Liver (tissue), 9 donors: Measurements from ENCODE around the gene DBN1. TPM values are rescaled to one million over a fixed set of nuclear protein-coding genes. Genes with fewer than 3 reads are reported as not detected.

Experiments
- DNase-seq: peaks from one replicate; pipeline ENCODE4 v3.0.0-alpha.2; 2017; ENCODE audit warnings: low spot score
- H3K27ac ChIP-seq, 2 donors: one replicate each; pipeline ENCODE4 v1.7.0; 2013; ENCODE audit warnings: inconsistent platforms in 2 of 2, low read length in 2 of 2, control low read depth in 1 of 2, low read depth in 1 of 2, mild to moderate bottlenecking in 1 of 2
- H3K27me3 ChIP-seq, 4 donors: one replicate each; pipeline versions ENCODE4 v1.6.1 to v1.7.0; 2013; ENCODE audit warnings: low read length in 3 of 4, inconsistent platforms in 1 of 4, mild to moderate bottlenecking in 1 of 4, moderate library complexity in 1 of 4; ENCODE audit not compliant: control insufficient read depth in 4 of 4, insufficient read depth in 4 of 4
- H3K36me3 ChIP-seq, 4 donors: one replicate each; pipeline versions ENCODE4 v1.6.1 to v1.7.0; 2013; ENCODE audit warnings: low read length in 3 of 4, mild to moderate bottlenecking in 3 of 4, low read depth in 1 of 4, moderate library complexity in 1 of 4; ENCODE audit not compliant: control insufficient read depth in 4 of 4, insufficient read depth in 3 of 4
- H3K4me1 ChIP-seq, 4 donors: one replicate each; pipeline versions ENCODE4 v1.6.1 to v1.7.0; 2013; ENCODE audit warnings: low read length in 3 of 4, mild to moderate bottlenecking in 3 of 4, moderate library complexity in 1 of 4; ENCODE audit not compliant: control insufficient read depth in 4 of 4, insufficient read depth in 4 of 4
- H3K4me3 ChIP-seq, 3 donors: one replicate each; pipeline versions ENCODE4 v1.6.1 to v1.7.0; 2013; ENCODE audit warnings: low read length in 3 of 3, control low read depth in 1 of 3, low read depth in 1 of 3, mild to moderate bottlenecking in 1 of 3
- H3K9ac ChIP-seq, 2 donors: one replicate each; pipeline ENCODE4 v1.7.0; 2013; ENCODE audit warnings: low read length in 2 of 2, mild to moderate bottlenecking in 2 of 2, moderate library complexity in 2 of 2, control low read depth in 1 of 2, low read depth in 1 of 2
- H3K9me3 ChIP-seq, 4 donors: one replicate each; pipeline versions ENCODE4 v1.6.1 to v1.7.0; 2013; ENCODE audit warnings: low read length in 3 of 4; ENCODE audit not compliant: control insufficient read depth in 4 of 4
- EGR1 ChIP-seq, 2 donors: IDR thresholded peaks; 2 replicates each; pipeline ENCODE4 v1.6.1; 2016 to 2018; ENCODE audit warnings: antibody characterized with exemption in 2 of 2, low read depth in 2 of 2
- FOXA2 ChIP-seq: IDR thresholded peaks from 2 replicates; pipeline ENCODE4 v1.6.1; 2016; ENCODE audit warnings: antibody characterized with exemption
- GABPA ChIP-seq, 2 donors: IDR thresholded peaks in 1 of 2; conservative IDR thresholded peaks in 1 of 2; 2 replicates each; pipeline ENCODE4 v1.6.1; 2016; ENCODE audit warnings: antibody characterized with exemption in 2 of 2, mild to moderate bottlenecking in 1 of 2, moderate library complexity in 1 of 2
- HNF4A ChIP-seq, 2 donors: conservative IDR thresholded peaks; 2 replicates each; pipeline ENCODE4 v1.6.1; 2016; ENCODE audit warnings: antibody characterized with exemption in 2 of 2, mild to moderate bottlenecking in 2 of 2
- HNF4G ChIP-seq: IDR thresholded peaks from 2 replicates; pipeline ENCODE4 v1.6.1; 2016; ENCODE audit warnings: antibody characterized with exemption
- NR2F2 ChIP-seq: IDR thresholded peaks from 2 replicates; pipeline ENCODE4 v1.6.1; 2016; ENCODE audit warnings: antibody characterized with exemption
- RXRA ChIP-seq, 2 donors: IDR thresholded peaks; 2 replicates each; pipeline ENCODE4 v1.6.1; 2017 to 2018; ENCODE audit warnings: antibody characterized with exemption in 2 of 2, mild to moderate bottlenecking in 1 of 2
- SP1 ChIP-seq: IDR thresholded peaks from 2 replicates; pipeline ENCODE4 v1.6.1; 2018; ENCODE audit warnings: antibody characterized with exemption, mild to moderate bottlenecking
- TAF1 ChIP-seq: conservative IDR thresholded peaks from 2 replicates; pipeline ENCODE4 v1.6.1; 2016; ENCODE audit warnings: antibody characterized with exemption, mild to moderate bottlenecking
- YY1 ChIP-seq: IDR thresholded peaks from 2 replicates; pipeline ENCODE4 v1.6.1; 2016; ENCODE audit warnings: antibody characterized with exemption, mild to moderate bottlenecking
- WGBS: extraction: QIAGEN DNeasy Blood & Tissue Kit; methylation state at CpG from one replicate; pipeline ENCODE4 v1.1.7; 2013; 5-methylcytosine and 5-hydroxymethylcytosine counted together
- polyA plus RNA-seq, 2 donors: library from polyadenylated mRNA; stranded (reverse) in 1 of 2; unstranded in 1 of 2; fragments of 200-250 nt in 1 of 2; fragments of >200 nt in 1 of 2; fragmentation: Nextera tagmentation in 1 of 2; extraction: Ambion mirVana in 1 of 2; gene quantifications; one replicate each; pipeline versions ENCODE4 v1.2.1 to v1.2.3, GENCODE V29; 2013 to 2015
- total RNA-seq, 2 donors: library from RNA; depleted of rRNA; stranded (reverse); fragments of >200 nt; gene quantifications; one replicate each; pipeline ENCODE4 v1.2.3, GENCODE V29; 2014
- TF ChIP-seq, protein P1 (sequence below): IDR thresholded peaks from 2 replicates; pipeline ENCODE4 v1.6.1; 2016; ENCODE audit warnings: antibody characterized with exemption
- TF ChIP-seq, protein P2 (sequence below): IDR thresholded peaks from 2 replicates; pipeline ENCODE4 v1.6.1; 2016; ENCODE audit warnings: antibody characterized with exemption
- TF ChIP-seq, protein P3 (sequence below): fragments of 150-350 bp; IDR thresholded peaks from 2 replicates; pipeline ENCODE4 v1.5.1; 2017; ENCODE audit warnings: improper control_type of control experiment, low read depth, low read length; ENCODE audit not compliant: missing input control
- TF ChIP-seq, protein P4 (sequence below): IDR thresholded peaks from 2 replicates; pipeline ENCODE4 v1.6.1; 2016; ENCODE audit warnings: antibody characterized with exemption, mild to moderate bottlenecking
- TF ChIP-seq, protein P5 (sequence below): IDR thresholded peaks from 2 replicates; pipeline ENCODE4 v1.6.1; 2016; ENCODE audit warnings: antibody characterized with exemption
- donor health status: healthy.
- donor health status: healthy.
- donor health status: healthy.
- donor health status: healthy.
- donor health status: healthy.

Gene DBN1
- total and polyA plus RNA-seq, 4 donors: 1.5 to 4.9 (median 2.0) TPM

DNA sequence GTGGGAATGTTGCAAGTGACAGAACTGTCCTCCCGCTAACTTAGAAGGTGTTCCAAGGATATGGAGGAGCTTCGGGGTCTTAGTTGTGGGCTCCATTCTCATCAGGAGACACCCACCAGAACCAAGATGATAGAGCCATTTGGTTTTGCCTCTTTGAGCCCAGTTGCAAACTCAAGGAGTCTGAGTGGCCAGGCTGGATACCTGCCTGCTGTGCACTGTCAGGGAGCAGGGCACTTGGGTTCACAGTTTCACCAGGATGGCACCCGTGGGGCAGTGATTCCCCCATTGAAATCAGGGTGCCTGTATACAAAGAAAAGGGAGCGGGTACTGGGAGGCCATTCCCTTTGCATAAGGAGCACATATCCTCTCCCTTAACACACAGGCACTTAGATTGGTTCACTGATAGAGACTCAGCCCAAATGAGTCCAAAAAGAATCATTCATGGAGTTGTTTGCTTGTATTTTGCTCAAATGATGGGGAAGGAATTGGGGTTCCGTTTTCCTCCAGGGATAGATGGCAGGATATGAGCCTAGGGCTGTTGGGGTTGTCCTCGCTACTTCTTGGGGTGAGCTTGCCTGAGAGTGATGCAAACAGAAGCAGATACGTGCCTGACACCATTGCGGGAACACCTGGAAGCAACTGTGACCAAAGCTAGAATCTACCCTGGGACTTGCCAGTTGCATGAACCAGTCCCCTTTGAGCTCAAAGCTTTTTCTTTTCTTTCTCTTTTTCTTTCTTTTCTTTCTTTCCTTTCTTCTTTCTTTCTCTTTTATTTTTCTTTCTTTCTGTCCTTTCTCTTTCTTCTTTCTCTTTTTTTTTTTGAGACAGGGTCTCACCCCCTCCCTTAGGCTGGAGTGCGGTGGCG lies 28.1 kb downstream of the DBN1 start:
- H3K36me3 ChIP-seq: peaks cover 0 to 6% (median under 1%) of the 10 kb centered on the region in 4 donors
- H3K4me1 ChIP-seq: peaks cover 5 to 18% (median 9%) of the 10 kb centered on the region in 4 donors
- no peak for TF ChIP-seq NR2F2
- no peak for TF ChIP-seq YY1
- no peak for TF ChIP-seq GABPA (IDR thresholded peaks at IDR 0.05 in 1 of 2, conservative IDR thresholded peaks at IDR 0.05 in 1 of 2)
- TF ChIP-seq, protein P1, sequence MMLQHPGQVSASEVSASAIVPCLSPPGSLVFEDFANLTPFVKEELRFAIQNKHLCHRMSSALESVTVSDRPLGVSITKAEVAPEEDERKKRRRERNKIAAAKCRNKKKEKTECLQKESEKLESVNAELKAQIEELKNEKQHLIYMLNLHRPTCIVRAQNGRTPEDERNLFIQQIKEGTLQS: no peak
- no peak for TF ChIP-seq FOXA2
- no peak for TF ChIP-seq HNF4A (conservative IDR thresholded peaks at IDR 0.05)
- TF ChIP-seq, protein P2, sequence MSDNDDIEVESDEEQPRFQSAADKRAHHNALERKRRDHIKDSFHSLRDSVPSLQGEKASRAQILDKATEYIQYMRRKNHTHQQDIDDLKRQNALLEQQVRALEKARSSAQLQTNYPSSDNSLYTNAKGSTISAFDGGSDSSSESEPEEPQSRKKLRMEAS: no peak
- TF ChIP-seq EGR1 (IDR thresholded peaks at IDR 0.05; ENCODE audit: low read depth in 2 of 2): no peak
- TF ChIP-seq SP1: no peak
- TF ChIP-seq HNF4G: no peak
- TF ChIP-seq, protein P3, sequence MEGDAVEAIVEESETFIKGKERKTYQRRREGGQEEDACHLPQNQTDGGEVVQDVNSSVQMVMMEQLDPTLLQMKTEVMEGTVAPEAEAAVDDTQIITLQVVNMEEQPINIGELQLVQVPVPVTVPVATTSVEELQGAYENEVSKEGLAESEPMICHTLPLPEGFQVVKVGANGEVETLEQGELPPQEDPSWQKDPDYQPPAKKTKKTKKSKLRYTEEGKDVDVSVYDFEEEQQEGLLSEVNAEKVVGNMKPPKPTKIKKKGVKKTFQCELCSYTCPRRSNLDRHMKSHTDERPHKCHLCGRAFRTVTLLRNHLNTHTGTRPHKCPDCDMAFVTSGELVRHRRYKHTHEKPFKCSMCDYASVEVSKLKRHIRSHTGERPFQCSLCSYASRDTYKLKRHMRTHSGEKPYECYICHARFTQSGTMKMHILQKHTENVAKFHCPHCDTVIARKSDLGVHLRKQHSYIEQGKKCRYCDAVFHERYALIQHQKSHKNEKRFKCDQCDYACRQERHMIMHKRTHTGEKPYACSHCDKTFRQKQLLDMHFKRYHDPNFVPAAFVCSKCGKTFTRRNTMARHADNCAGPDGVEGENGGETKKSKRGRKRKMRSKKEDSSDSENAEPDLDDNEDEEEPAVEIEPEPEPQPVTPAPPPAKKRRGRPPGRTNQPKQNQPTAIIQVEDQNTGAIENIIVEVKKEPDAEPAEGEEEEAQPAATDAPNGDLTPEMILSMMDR: no peak
- TF ChIP-seq, protein P4, sequence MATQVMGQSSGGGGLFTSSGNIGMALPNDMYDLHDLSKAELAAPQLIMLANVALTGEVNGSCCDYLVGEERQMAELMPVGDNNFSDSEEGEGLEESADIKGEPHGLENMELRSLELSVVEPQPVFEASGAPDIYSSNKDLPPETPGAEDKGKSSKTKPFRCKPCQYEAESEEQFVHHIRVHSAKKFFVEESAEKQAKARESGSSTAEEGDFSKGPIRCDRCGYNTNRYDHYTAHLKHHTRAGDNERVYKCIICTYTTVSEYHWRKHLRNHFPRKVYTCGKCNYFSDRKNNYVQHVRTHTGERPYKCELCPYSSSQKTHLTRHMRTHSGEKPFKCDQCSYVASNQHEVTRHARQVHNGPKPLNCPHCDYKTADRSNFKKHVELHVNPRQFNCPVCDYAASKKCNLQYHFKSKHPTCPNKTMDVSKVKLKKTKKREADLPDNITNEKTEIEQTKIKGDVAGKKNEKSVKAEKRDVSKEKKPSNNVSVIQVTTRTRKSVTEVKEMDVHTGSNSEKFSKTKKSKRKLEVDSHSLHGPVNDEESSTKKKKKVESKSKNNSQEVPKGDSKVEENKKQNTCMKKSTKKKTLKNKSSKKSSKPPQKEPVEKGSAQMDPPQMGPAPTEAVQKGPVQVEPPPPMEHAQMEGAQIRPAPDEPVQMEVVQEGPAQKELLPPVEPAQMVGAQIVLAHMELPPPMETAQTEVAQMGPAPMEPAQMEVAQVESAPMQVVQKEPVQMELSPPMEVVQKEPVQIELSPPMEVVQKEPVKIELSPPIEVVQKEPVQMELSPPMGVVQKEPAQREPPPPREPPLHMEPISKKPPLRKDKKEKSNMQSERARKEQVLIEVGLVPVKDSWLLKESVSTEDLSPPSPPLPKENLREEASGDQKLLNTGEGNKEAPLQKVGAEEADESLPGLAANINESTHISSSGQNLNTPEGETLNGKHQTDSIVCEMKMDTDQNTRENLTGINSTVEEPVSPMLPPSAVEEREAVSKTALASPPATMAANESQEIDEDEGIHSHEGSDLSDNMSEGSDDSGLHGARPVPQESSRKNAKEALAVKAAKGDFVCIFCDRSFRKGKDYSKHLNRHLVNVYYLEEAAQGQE: no peak
- TF ChIP-seq, protein P5, sequence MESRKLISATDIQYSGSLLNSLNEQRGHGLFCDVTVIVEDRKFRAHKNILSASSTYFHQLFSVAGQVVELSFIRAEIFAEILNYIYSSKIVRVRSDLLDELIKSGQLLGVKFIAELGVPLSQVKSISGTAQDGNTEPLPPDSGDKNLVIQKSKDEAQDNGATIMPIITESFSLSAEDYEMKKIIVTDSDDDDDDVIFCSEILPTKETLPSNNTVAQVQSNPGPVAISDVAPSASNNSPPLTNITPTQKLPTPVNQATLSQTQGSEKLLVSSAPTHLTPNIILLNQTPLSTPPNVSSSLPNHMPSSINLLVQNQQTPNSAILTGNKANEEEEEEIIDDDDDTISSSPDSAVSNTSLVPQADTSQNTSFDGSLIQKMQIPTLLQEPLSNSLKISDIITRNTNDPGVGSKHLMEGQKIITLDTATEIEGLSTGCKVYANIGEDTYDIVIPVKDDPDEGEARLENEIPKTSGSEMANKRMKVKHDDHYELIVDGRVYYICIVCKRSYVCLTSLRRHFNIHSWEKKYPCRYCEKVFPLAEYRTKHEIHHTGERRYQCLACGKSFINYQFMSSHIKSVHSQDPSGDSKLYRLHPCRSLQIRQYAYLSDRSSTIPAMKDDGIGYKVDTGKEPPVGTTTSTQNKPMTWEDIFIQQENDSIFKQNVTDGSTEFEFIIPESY: no peak
- no peak for TF ChIP-seq TAF1
- TF ChIP-seq RXRA (IDR thresholded peaks at IDR 0.05): no peak
- H3K27me3 ChIP-seq: no peaks in the 10 kb centered on the region
- H3K9me3 ChIP-seq: no peaks in the 10 kb centered on the region
- H3K9ac ChIP-seq: no peak overlapping the region
- DNase-seq: no peak
- H3K4me3 ChIP-seq: no peak overlapping the region
- WGBS: 56% methylated on average over 10 of the region's 10 CpGs
- H3K27ac ChIP-seq: no peak overlapping the region
